ENCODE results near the gene TRAPPC5. TPM values are rescaled to one million over a fixed set of nuclear protein-coding genes. Genes with fewer than 3 reads are reported as not detected.

The TRAPPC5 gene
- total RNA-seq, 1 experiment from 2014 or later, result 77.4 TPM

DNA sequence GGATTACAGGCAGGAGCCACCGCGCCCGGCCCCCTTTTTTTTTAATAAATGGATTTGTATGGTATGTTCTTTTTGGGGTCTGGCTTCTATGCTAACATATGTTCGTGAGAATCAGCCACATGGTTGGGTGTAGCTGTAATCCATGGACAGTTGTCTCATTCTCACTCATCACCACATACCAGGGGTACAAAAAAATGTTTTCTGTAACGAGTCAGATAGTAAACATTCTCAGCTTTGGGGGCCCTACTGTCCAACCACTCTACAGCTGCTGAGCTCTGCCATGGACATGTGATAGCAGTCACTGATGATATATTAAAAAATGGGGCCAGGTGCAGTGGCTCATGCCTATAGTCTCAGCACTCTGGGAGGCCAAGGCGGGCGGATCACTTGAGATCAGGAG is 16.9 kb upstream of the TRAPPC5 start:
- Mint-ChIP-seq H3K27ac (no peak overlapping the region), H3K27me3 (ENCODE audit: low read depth) (peaks cover 77% of the 10 kb centered on the region), H3K4me1 (no peaks in the 10 kb centered on the region), H3K4me3 (no peak overlapping the region), H3K36me3 (ENCODE audit: insufficient read depth in 1 of 3, low read depth in 3 of 3) (no peaks in the 10 kb centered on the region; a peak in 1 of 7 replicates), H3K9me3 (peaks cover 0 to 3% of the 10 kb centered on the region in 2 experiments; a peak in 1 of 5 replicates)
- DNase-seq, result no peak
- Histone ChIP-seq H3K23me2 (ENCODE audit: insufficient read length, low read depth, low read length, poor library complexity, severe bottlenecking) (no peaks in the 10 kb centered on the region), H3K23ac (ENCODE audit: insufficient read length, low read depth, low read length) (no peak overlapping the region), H4K5ac (ENCODE audit: insufficient read length, low read depth, low read length) (no peak overlapping the region), H3K4ac (ENCODE audit: low read depth, low read length) (no peak overlapping the region), H2BK15ac (ENCODE audit: low read depth, low read length) (no peak overlapping the region), H3K56ac (ENCODE audit: insufficient read length, low read depth, low read length) (no peak overlapping the region), H3K4me1 (ENCODE audit: insufficient read depth, low read length) (no peaks in the 10 kb centered on the region), H3K79me1 (ENCODE audit: insufficient read depth, low read depth, low read length, poor library complexity, severe bottlenecking) (no peaks in the 10 kb centered on the region), H2AK5ac (ENCODE audit: insufficient read length, low read length) (no peak overlapping the region), H2BK5ac (ENCODE audit: insufficient read length, low read length) (no peak overlapping the region), H2BK20ac (ENCODE audit: low read depth, low read length, poor library complexity, severe bottlenecking) (no peak overlapping the region), H3K79me2 (ENCODE audit: insufficient read depth, low read length) (no peaks in the 10 kb centered on the region), H4K91ac (ENCODE audit: insufficient read length, low read depth, low read length) (no peak overlapping the region), H2BK12ac (ENCODE audit: insufficient read length, low read depth, low read length) (no peak overlapping the region), H2BK120ac (ENCODE audit: low read depth, low read length, poor library complexity, severe bottlenecking) (no peak overlapping the region), H3K27ac (ENCODE audit: insufficient read length, low read depth, low read length) (no peak overlapping the region), H3T11ph (ENCODE audit: low read length) (no peak overlapping the region), H3K9ac (ENCODE audit: extremely low read depth, insufficient read length, low read length) (no peak overlapping the region), H4K20me1 (ENCODE audit: control insufficient read depth, insufficient read depth, insufficient read length) (no peaks in the 10 kb centered on the region), H3K27me3 (ENCODE audit: insufficient read depth, low read length) (no peaks in the 10 kb centered on the region; the same call in 1 of the 2 replicates), H3K4me2 (ENCODE audit: insufficient read depth, insufficient read length, low read length) (no peak overlapping the region), H4K8ac (replicated peaks; ENCODE audit: insufficient read length, low read depth, low read length) (no peak overlapping the region), H3K18ac (ENCODE audit: insufficient read length, low read depth, low read length) (no peak overlapping the region), H3K9me3 (ENCODE audit: control insufficient read depth, low read depth, low read length) (no peaks in the 10 kb centered on the region), H3K14ac (ENCODE audit: insufficient read depth, low read length) (no peak overlapping the region), H2AFZ (ENCODE audit: low read length) (no peak overlapping the region)
- WGBS (ENCODE audit: extremely low coverage, insufficient read length, low lambda C conversion rate), result no CpG with 5 or more reads among the region's 7 CpGs
- TF ChIP-seq, protein P1, sequence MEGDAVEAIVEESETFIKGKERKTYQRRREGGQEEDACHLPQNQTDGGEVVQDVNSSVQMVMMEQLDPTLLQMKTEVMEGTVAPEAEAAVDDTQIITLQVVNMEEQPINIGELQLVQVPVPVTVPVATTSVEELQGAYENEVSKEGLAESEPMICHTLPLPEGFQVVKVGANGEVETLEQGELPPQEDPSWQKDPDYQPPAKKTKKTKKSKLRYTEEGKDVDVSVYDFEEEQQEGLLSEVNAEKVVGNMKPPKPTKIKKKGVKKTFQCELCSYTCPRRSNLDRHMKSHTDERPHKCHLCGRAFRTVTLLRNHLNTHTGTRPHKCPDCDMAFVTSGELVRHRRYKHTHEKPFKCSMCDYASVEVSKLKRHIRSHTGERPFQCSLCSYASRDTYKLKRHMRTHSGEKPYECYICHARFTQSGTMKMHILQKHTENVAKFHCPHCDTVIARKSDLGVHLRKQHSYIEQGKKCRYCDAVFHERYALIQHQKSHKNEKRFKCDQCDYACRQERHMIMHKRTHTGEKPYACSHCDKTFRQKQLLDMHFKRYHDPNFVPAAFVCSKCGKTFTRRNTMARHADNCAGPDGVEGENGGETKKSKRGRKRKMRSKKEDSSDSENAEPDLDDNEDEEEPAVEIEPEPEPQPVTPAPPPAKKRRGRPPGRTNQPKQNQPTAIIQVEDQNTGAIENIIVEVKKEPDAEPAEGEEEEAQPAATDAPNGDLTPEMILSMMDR (conservative IDR thresholded peaks at IDR 0.05), result no peak

Measured in H9 (cell line).